GM12878 (cell line): Measurements from ENCODE around the gene FTO. TPM values are rescaled to one million over a fixed set of nuclear protein-coding genes. Genes with fewer than 3 reads are reported as not detected.

Experiments
- PRDM15 ChIP-seq: fragments of 450-650 bp; formaldehyde crosslinking; IDR thresholded peaks from 2 replicates; pipeline ENCODE4 v1.4.0; 2020; ENCODE audit warnings: mild to moderate bottlenecking, moderate library complexity
- ZBTB40 ChIP-seq: fragments of 450-650 bp; IDR thresholded peaks from 2 replicates; pipeline ENCODE4 v1.6.1; 2016; ENCODE audit warnings: mild to moderate bottlenecking, moderate library complexity, borderline replicate concordance
- ZNF217 ChIP-seq: fragments of 450-650 bp; IDR thresholded peaks from 2 replicates; pipeline ENCODE4 v1.6.1; 2017; ENCODE audit warnings: antibody characterized with exemption, mild to moderate bottlenecking
- polyA plus RNA-seq, 11 experiments: library from polyadenylated mRNA; depleted of rRNA in 4 of 11; unstranded in 6 of 11; stranded (reverse) in 5 of 11; fragments of >200 nt; fragmentation: Nextera tagmentation in 4 of 11; fragmentation: Illumina TruSeq in 1 of 11; extraction: Ambion mirVana in 4 of 11; extraction: Trizol in 1 of 11; gene quantifications; 1 replicate in 1 of 11; 2 replicates in 10 of 11; pipeline versions ENCODE4 v1.2.1 to v1.2.3, GENCODE V29; 2011 to 2016; ENCODE audit warnings: inconsistent platforms in 2 of 11, missing spikeins in 2 of 11, low read depth in 1 of 11
- total RNA-seq, 4 experiments: library from RNA; depleted of rRNA in 3 of 4; stranded (reverse); fragments of >200 nt in 3 of 4; fragmentation: Illumina TruSeq in 1 of 4; extraction: Trizol in 1 of 4; gene quantifications; 2 replicates each; pipeline versions ENCODE4 v1.2.1 to v1.2.3, GENCODE V29; 2013 to 2021

The FTO gene
- total and polyA plus RNA-seq, 10 of the 15 experiments (the other 5 are each of a cell fraction or from before 2014, with no cell fraction given): 20.1 to 55.0 (median 47.0) TPM

- no peak for TF ChIP-seq ZBTB40
- TF ChIP-seq PRDM15 (CRISPR knock-in tag): no peak
- no peak for TF ChIP-seq ZNF217
These were observed 373.3 kb downstream of the FTO start (continued) for GRCh38 chr16:54077050-54077821.
